ENCODE data around the gene ICA1.
A peak's percentile ranks its signal among the peaks of the same experiment; 100 is the strongest.
"Not testable (repeated sequence)": the region's sequence is repeated elsewhere in the genome, so short reads cannot be mapped to it uniquely, and the experiment has no call there.

The ICA1 gene

GRCh38 chr7:8103282-8103681, 158.7 kb downstream of the ICA1 start:
- DNase-seq (ENCODE audit: low read depth, low spot score): no peak

- DNase-seq (ENCODE audit: low read depth, low spot score): not testable (repeated sequence)
These were observed 160.7 kb downstream of the ICA1 start for GRCh38 chr7:8101292-8101691.

GRCh38 chr7:8094164-8095140, 167.5 kb downstream of the ICA1 start:
- no peak for DNase-seq (ENCODE audit: low read depth, low spot score)

GRCh38 chr7:8092140-8092539, 169.8 kb downstream of the ICA1 start:
- DNase-seq (ENCODE audit: low read depth, low spot score): peak; percentile 58

- no peak for DNase-seq (ENCODE audit: low read depth, low spot score)
These were observed 172.8 kb downstream of the ICA1 start for GRCh38 chr7:8089036-8089780.

GRCh38 chr7:8086239-8086638, 175.7 kb downstream of the ICA1 start:
- no peak for DNase-seq (ENCODE audit: low read depth, low spot score)

- DNase-seq (ENCODE audit: low read depth, low spot score): no peak
These were observed 176.5 kb downstream of the ICA1 start for GRCh38 chr7:8085420-8085819.

- DNase-seq (ENCODE audit: low read depth, low spot score): no peak
These were observed 177.1 kb downstream of the ICA1 start for GRCh38 chr7:8084836-8085235.

GRCh38 chr7:8082762-8083161, 179.2 kb downstream of the ICA1 start:
- no peak for DNase-seq (ENCODE audit: low read depth, low spot score)

GRCh38 chr7:8078418-8078817, 183.5 kb downstream of the ICA1 start:
- no peak for DNase-seq (ENCODE audit: low read depth, low spot score)

- no peak for DNase-seq (ENCODE audit: low read depth, low spot score)
These were observed 191.4 kb downstream of the ICA1 start for GRCh38 chr7:8070451-8071180.

- DNase-seq (ENCODE audit: low read depth, low spot score): no peak
These were observed 192.9 kb downstream of the ICA1 start for GRCh38 chr7:8068892-8069686.

GRCh38 chr7:8065356-8065813, 196.6 kb downstream of the ICA1 start:
- peak; percentile 93 for DNase-seq (ENCODE audit: low read depth, low spot score)

GRCh38 chr7:8064828-8065227, 197.1 kb downstream of the ICA1 start:
- peak; percentile 40 for DNase-seq (ENCODE audit: low read depth, low spot score)

GRCh38 chr7:8063706-8064297, 198.2 kb downstream of the ICA1 start:
- peak; percentile 31 for DNase-seq (ENCODE audit: low read depth, low spot score)

- DNase-seq (ENCODE audit: low read depth, low spot score): not testable (repeated sequence)
These were observed 198.7 kb downstream of the ICA1 start for GRCh38 chr7:8063300-8063699.

All from astrocyte of the hippocampus (primary cell).